Measurements from ENCODE around the gene FLYWCH1.

The FLYWCH1 gene

GRCh38 chr16:2966808-2967191, 55.1 kb downstream of the FLYWCH1 start:
- H3K36me3 ChIP-seq (replicated peaks): no peaks in the 10 kb centered on the region
- H3K27me3 ChIP-seq (replicated peaks): peaks cover 52% of the 10 kb centered on the region
- no peak for DNase-seq
- TF ChIP-seq CTCF (IDR thresholded peaks at IDR 0.05; ENCODE audit: low read depth, low read length, missing control alignments): no peak
- no peak overlapping the region for H3K27ac ChIP-seq
- no peak overlapping the region for H3K4me3 ChIP-seq (ENCODE audit: low read depth, low read length)
- in situ Hi-C loops (cut with HindIII; ENCODE audit: low pct_ligation_motif_present, low sequenced_read_pairs): no loop called here

- in situ Hi-C loops (cut with HindIII; ENCODE audit: low pct_ligation_motif_present, low sequenced_read_pairs): no loop called here
- no peak for DNase-seq
- no peaks in the 10 kb centered on the region for H3K36me3 ChIP-seq (replicated peaks)
- no peak overlapping the region for H3K4me3 ChIP-seq (ENCODE audit: low read depth, low read length)
- no peak for TF ChIP-seq CTCF (IDR thresholded peaks at IDR 0.05; ENCODE audit: low read depth, low read length, missing control alignments)
- peaks cover 52% of the 10 kb centered on the region for H3K27me3 ChIP-seq (replicated peaks)
- no peak overlapping the region for H3K27ac ChIP-seq
These were observed 55.5 kb downstream of the FLYWCH1 start for GRCh38 chr16:2967211-2967631.

DNA sequence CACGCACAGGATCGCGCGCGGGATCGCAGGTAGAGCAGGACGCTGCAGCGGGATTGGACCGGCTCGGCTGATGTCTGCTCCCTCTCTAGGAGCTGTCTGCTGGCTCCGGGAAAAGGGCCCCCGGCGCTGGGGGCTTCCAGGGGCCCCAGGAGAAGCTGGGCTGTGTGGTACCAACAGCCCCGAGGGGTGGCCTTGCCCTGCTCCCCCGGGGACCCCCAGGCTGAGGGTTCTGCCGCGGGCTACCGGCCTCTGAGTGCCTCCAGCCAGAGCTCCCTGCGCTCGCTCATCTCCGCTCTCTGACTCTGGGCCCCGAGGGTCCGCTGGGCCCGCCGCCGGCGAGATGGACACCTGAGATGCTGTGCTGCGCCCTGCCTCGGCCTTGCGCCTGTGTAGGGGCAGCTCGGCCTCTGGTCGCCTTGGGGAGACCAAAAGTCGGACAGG, 56.0 kb downstream of the FLYWCH1 start:
- Histone ChIP-seq H3K27ac (no peak overlapping the region), H3K27me3 (replicated peaks) (peaks cover 47% of the 10 kb centered on the region), H3K4me3 (ENCODE audit: low read depth, low read length) (no peak overlapping the region), H3K36me3 (replicated peaks) (no peaks in the 10 kb centered on the region)
- TF ChIP-seq CTCF (IDR thresholded peaks at IDR 0.05; ENCODE audit: low read depth, low read length, missing control alignments): no peak
- in situ Hi-C loops (cut with HindIII; ENCODE audit: low pct_ligation_motif_present, low sequenced_read_pairs): no loop called here
- no peak for DNase-seq

GRCh38 chr16:2968368-2968737, 56.6 kb downstream of the FLYWCH1 start:
- Histone ChIP-seq H3K4me3 (ENCODE audit: low read depth, low read length) (no peak overlapping the region), H3K36me3 (replicated peaks) (no peaks in the 10 kb centered on the region), H3K27me3 (replicated peaks) (peaks cover 41% of the 10 kb centered on the region), H3K27ac (no peak overlapping the region)
- no peak for DNase-seq
- in situ Hi-C loops (cut with HindIII; ENCODE audit: low pct_ligation_motif_present, low sequenced_read_pairs): no loop called here
- TF ChIP-seq CTCF (IDR thresholded peaks at IDR 0.05; ENCODE audit: low read depth, low read length, missing control alignments): no peak

GRCh38 chr16:2968738-2969544, 57.2 kb downstream of the FLYWCH1 start, which contains the start of gene PAQR4:
Gene PAQR4 (plus strand): TSS chr16:2969348. CDS start chr16:2969675, 327 bp downstream.
- TF ChIP-seq CTCF (IDR thresholded peaks at IDR 0.05; ENCODE audit: low read depth, low read length, missing control alignments): no peak
- H3K27ac ChIP-seq: no peak within 1 kb of the TSS

More at GRCh38 chr16:2968738-2969544, 57.2 kb downstream of the FLYWCH1 start, which contains the start of gene PAQR4:
- H3K27me3 ChIP-seq (replicated peaks): peaks cover 35% of the 10 kb centered on the region
- in situ Hi-C loops (cut with HindIII; ENCODE audit: low pct_ligation_motif_present, low sequenced_read_pairs): no loop called here
- peak; percentile 60 for DNase-seq
- H3K36me3 ChIP-seq (replicated peaks): no peaks in the 10 kb centered on the region
- peak within 1 kb of the TSS; percentile 51 for H3K4me3 ChIP-seq (ENCODE audit: low read depth, low read length)

Measured in brain microvascular endothelial cell (primary cell).